GM18511 (cell line): ENCODE measurements around the gene NUMB.
A peak's percentile ranks its signal among the peaks of the same experiment; 100 is the strongest.

Source experiments
- ATAC-seq: cut with Tn5 transposase; IDR thresholded peaks from one replicate; pipeline ENCODE4 v1.9.1; 2021; ENCODE audit warnings: mild to moderate bottlenecking, moderate library complexity; ENCODE audit not compliant: unreplicated experiment

The NUMB gene

GRCh38 chr14:73458183-73458976 is at the start of gene NUMB:
Gene NUMB, minus strand, starts transcription at chr14:73458546. Its CDS starts 102,795 bp downstream, at chr14:73355751.
- peak; percentile 96 for ATAC-seq

DNA sequence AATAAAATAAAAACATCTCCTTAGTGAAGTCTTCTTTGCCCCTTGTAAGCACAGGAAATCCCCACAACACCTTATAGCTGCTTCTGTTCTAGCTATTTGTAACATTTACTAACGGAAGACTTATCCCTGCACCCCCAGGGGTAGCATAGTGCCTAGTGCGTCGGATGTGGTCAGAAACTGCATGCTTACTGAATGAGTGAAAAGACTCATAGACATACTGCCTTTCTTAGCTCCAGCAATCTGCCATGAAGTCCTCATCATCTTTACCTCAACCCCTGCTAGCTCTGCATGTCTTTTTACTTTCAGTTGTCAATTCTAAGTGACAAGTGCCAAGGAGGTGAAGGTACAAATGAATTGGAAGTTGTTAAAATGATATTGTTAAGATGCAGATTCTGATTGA is 45.3 kb upstream of the NUMB start:
- no peak for ATAC-seq

DNA sequence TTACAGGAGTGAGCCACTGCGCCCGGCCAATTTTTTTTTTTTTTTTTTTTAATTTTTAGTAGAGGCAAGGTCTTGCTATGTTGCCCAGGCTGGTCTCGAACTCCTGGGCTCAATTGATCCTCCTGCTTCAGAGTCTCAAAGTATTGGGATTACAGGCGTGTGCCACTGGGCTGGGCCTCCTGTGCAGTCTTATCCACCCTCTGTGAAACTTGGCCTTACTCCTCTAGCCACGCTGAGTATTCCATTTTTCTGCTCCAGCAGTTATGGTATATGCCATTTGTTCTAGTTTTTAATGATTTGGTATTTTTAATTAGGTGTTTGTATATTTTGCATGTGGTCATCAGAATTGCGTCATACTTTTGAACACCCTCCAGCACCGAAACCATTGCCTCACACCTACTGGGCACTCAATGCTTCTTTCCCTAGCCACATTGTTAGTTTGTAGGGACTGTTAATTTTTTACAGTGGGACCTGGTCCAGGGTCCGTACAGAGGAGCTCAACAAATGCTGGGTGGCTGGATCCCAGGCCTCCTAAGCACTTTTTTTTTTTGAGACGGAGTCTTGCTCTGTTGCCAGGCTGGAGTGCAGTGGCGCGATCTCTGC is 43.8 kb upstream of the NUMB start:
- ATAC-seq = no peak

DNA sequence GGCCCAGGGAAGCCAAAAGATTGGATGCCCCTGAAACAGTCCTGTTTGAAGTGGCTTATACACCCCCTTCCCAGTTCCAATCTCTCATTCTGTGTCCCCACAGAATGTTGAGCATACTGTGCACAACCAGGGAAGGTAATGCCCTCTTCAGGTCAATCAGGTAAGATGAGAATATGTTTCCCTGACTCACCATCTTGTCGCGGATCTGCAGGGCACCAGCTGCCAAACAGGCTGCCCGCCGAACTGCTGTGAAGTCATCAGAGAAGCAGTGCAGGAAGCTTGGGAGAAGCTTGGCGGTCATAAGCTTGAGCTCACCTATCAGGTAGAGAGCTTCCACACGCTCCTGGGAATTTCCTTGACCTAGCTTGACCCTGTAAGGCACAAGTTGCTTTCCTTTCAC is 42.0 kb upstream of the NUMB start:
- no peak for ATAC-seq

DNA sequence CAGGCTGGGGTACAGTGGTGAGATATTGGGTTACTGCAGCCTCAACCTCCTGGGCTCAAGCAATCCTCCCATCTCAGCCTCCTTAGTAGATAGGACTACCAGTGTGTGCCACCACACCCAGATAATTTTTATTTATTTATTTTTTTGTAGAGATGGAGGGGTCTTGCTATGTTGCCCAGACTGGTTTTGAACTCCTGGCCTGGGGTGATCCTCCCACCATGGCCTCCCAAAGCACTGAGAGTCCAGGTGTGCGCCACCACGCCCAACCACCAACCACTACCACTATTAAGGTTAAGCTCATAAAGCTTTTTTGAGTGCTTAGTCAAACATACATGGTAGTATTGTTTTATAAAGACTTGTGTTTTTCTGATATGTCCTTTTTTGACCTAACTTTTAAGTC is 36.2 kb upstream of the NUMB start:
- no peak for ATAC-seq

- no peak for ATAC-seq
Measured at GRCh38 chr14:73492670-73493069, 34.3 kb upstream of the NUMB start.

DNA sequence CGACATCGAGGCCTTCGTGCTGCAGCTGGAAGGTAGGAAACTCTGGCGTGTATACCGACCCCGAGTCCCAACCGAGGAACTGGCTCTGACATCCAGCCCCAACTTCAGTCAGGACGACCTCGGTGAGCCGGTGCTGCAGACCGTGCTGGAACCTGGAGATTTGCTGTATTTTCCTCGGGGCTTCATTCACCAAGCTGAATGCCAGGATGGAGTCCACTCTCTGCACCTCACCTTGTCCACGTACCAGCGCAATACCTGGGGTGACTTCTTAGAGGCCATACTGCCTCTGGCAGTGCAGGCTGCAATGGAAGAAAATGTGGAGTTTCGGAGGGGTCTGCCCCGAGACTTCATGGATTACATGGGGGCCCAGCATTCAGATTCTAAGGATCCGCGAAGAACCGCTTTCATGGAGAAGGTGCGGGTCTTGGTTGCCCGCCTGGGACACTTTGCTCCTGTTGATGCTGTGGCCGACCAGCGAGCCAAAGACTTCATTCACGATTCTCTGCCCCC is 33.8 kb upstream of the NUMB start:
- no peak for ATAC-seq

- ATAC-seq = peak; percentile 70
Measured at GRCh38 chr14:73491256-73492042, 33.1 kb upstream of the NUMB start.

DNA sequence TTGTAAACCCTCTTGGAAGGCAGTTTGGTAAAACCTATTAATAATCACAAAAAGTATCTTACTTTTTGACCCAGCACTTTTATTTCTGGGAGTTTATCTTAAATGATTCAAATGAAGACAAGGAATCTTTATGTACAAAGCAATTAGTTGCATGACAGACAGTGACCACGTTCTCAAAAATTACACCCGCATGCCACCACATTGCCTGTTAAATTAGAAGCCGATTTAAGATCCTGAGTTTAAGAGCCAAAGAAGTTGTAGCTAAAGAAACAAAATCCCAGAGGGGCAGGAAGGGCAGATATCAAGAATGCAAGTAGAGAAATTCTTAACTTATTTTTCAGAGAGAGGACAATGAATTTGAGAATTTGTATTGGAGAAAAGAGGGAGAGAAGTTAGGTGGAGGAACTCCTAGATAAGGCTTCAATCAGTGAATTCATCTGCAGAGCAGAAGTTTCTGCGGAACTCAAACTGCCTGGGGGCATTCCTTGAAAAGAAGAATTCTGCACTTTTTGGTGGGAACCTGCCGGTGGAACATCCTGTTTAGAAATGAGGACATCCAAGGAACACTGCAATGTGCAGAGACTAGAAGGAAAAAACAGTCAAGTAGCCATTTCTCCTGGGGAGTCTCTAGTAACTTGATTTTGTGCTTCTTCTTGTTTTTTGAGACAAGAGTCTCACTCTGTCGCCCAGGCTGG is 31.3 kb upstream of the NUMB start:
- ATAC-seq = no peak

- no peak for ATAC-seq
Measured at GRCh38 chr14:73478684-73479083, 20.3 kb upstream of the NUMB start.

DNA sequence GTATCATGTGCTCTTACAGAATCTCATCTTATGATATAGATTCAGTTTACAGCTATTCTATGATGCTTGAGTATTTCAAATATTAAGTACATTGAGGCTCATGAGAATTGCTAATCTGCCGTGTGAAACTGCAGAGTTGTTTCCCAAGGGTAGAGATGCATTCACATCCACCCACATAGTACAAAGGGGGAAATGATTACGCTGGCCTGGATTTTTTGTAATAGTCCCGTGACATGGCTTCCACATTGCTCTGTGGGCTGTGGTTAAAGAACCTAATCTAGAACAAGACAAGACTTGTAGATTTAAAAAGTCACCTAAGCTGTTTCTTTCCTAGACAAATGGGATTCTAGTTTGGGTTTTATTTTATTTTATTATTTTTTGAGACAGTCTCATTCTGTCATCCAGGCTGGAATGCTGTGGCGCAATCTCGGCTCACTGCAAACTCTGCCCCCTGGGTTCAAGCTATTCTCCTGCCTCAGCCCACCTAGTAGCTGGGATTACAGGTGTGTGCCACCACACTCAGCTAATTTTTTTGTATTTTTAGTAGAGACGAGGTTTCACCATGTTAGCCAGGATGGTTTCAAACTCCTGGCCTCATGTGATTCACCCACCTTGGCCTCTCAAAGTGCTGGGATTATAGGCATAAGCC is 19.4 kb upstream of the NUMB start:
- ATAC-seq = peak; percentile 51

GRCh38 chr14:73476451-73476931 is 18.1 kb upstream of the NUMB start:
- ATAC-seq = no peak

DNA sequence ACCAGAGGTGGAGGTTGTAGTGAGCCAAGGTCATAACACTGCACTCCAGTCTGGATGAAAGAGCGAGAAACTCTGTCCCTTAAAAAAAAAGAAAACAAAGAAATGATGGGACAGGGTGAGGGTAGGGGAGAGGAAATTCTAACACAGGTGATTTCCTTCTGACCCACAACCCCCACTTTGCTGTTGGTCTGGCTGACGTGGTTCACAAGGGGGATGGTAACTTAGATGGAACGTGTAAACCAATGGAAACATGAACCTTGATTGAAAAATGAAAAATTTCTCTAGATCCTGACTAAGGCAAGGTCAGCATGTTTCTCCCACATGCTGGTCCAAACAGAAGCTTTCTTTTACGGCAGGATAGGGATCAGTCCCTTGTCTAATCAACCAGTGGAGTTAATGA is 16.6 kb upstream of the NUMB start:
- ATAC-seq = no peak

- ATAC-seq = no peak
Measured at GRCh38 chr14:73472185-73473114, 14.1 kb upstream of the NUMB start.

DNA sequence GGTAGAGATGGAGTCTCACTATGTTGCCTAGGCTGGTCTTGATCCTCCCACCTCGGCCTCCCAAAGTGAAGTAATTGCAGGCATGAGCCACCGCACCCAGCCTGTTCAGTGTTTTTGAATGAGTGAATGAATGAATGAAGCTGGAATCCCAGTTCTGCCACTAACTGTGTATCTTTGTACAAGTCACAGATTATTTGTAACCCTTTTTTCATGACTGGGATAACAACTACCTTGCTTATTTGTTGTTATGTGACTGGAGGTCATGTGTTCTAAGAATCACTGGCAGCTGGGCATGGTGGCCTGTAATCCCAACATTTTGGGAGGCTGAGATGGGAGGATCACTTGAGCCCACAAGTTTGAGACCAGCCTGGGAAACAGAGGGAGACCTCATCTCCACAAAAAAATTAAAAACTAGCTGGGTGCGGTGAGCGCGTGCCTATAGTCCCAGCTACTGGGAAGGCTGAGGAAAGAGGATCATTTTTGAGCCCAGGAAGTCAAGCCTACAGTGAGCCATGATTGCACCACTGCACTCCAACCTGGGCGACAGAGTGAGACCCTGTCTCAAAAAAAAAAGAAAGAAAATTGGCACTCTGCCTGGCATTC is 13.3 kb upstream of the NUMB start:
- ATAC-seq = no peak

- no peak for ATAC-seq
Measured at GRCh38 chr14:73468828-73469375, 10.6 kb upstream of the NUMB start.

GRCh38 chr14:73467800-73468199 is 9.5 kb upstream of the NUMB start:
- no peak for ATAC-seq

GRCh38 chr14:73467377-73467776 is 9.0 kb upstream of the NUMB start:
- ATAC-seq = no peak

DNA sequence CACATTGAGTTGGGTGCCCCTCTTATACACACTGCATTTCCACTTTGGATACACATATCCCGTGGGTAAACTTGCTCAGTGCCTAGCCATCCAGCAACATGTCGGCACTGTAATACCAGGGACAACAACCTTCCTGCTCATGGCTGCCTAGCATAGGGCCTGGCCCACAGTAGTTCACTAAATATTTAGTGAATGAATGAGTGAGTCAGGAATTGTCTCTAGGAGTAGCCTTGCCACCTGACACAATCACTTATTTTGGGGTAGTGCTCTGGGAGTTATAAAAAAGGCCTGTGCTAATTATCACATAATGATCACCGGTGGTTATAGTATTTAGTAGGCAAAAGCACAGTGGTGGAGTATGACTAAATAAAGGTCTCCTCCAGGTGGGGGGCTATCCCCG is 8.5 kb upstream of the NUMB start:
- no peak for ATAC-seq
